ENCODE results near the gene MSLN. TPM values are rescaled to one million over a fixed set of nuclear protein-coding genes. Genes with fewer than 3 reads are reported as not detected.
A peak's percentile ranks its signal among the peaks of the same experiment; 100 is the strongest.

Gene MSLN
- polyA plus RNA-seq, 2 of the 4 experiments (the other 2 are of a cell fraction), result 2.4 to 3.6 TPM

GRCh38 chr16:719815-720446 is 40.6 kb upstream of the MSLN start (continued):
- TF ChIP-seq REST (IDR thresholded peaks at IDR 0.05) (no peak), RARB (CRISPR knock-in tag; IDR thresholded peaks at IDR 0.05) (0 out of 2 replicates have a peak, but pooled peaks have one; percentile 38), TFCP2L1 (CRISPR knock-in tag; IDR thresholded peaks at IDR 0.05) (peak; percentile 71; the same call in 1 of the 2 replicates), HDAC2 (IDR thresholded peaks at IDR 0.05) (no peak), CHD2 (IDR thresholded peaks at IDR 0.05; ENCODE audit: low read length, partially characterized antibody) (no peak), TP53 (CRISPR knock-in tag; IDR thresholded peaks at IDR 0.05) (peak; percentile 58; the same call in 1 of the 2 replicates), JUN (IDR thresholded peaks at IDR 0.05) (no peak), HOXB5 (CRISPR knock-in tag; IDR thresholded peaks at IDR 0.05) (no peak), SMC3 (IDR thresholded peaks at IDR 0.05) (no peak), HOXA7 (CRISPR knock-in tag; IDR thresholded peaks at IDR 0.05) (no peak), FOXS1 (CRISPR knock-in tag; IDR thresholded peaks at IDR 0.05) (no peak), FOSL2 (IDR thresholded peaks at IDR 0.05) (no peak), FOSL2 (CRISPR knock-in tag; IDR thresholded peaks at IDR 0.05) (no peak), ELK1 (IDR thresholded peaks at IDR 0.05; ENCODE audit: low read depth, low read length) (no peak), ZSCAN20 (CRISPR knock-in tag; IDR thresholded peaks at IDR 0.05) (no peak), E2F6 (IDR thresholded peaks at IDR 0.05; ENCODE audit: borderline replicate concordance, low read depth) (no peak), RNF2 (IDR thresholded peaks at IDR 0.05; ENCODE audit: borderline replicate concordance, low read depth) (no peak)

GRCh38 chr16:720447-720989 is 40.0 kb upstream of the MSLN start:
- peak overlapping the region; percentile 93 for H3K4me3 ChIP-seq
- H3K9me3 ChIP-seq, result no peaks in the 10 kb centered on the region
- peak overlapping the region; percentile 94 for H3K4me2 ChIP-seq
- WGBS (ENCODE audit: missing lambda C conversion rate), result 0% methylated on average over 3 of the region's 38 CpGs
- ATAC-seq (peak; percentile 32 to 66), FAIRE-seq (no peak), DNase-seq (ENCODE audit: low read depth in 1 of 2, low spot score in 1 of 2) (peak; percentile 72 to 84)
- ChIA-PET CTCF (interaction anchor here (0.6 to 28.0 kb wide), 7 partner anchors 6 to 139 kb away, joined by 3 to 656 read pairs (median 6); partner anchors contain the start of genes ANTKMT, CCDC78, CIAO3 and FBXL16), POLR2A (interaction anchor here (0.7 to 2.6 kb wide), 13 partner anchors 8 to 68 kb away, joined by 3 to 33 read pairs (median 6); partner anchors contain the start of genes CHTF18, CIAO3, RPUSD1 and STUB1)
- peak overlapping the region; percentile 98 to 99 for H3K27ac ChIP-seq
- peaks cover 49% of the 10 kb centered on the region for H3K4me1 ChIP-seq
- TF ChIP-seq NFE2L2 (conservative IDR thresholded peaks at IDR 0.05; ENCODE audit: low read length), result no peak
- no peak for TF ChIP-seq KDM5A (IDR thresholded peaks at IDR 0.05)
- TF ChIP-seq MYC (IDR thresholded peaks at IDR 0.05; ENCODE audit: borderline replicate concordance, low read length), result no peak
- TF ChIP-seq SMC3 (IDR thresholded peaks at IDR 0.05), result no peak
- no peak for TF ChIP-seq EHMT2 (IDR thresholded peaks at IDR 0.05; ENCODE audit: low read depth)
- peak; percentile 66 for TF ChIP-seq BHLHE40 (IDR thresholded peaks at IDR 0.05; ENCODE audit: low read depth, low read length)
- no peak for TF ChIP-seq ELK1 (IDR thresholded peaks at IDR 0.05; ENCODE audit: low read depth, low read length)
- TF ChIP-seq EP300 (IDR thresholded peaks at IDR 0.05), result no peak
- no peak for TF ChIP-seq JUNB (IDR thresholded peaks at IDR 0.05)
- TF ChIP-seq USF2 (IDR thresholded peaks at IDR 0.05), result no peak
- TF ChIP-seq EHF (CRISPR knock-in tag; IDR thresholded peaks at IDR 0.05), result no peak
- TF ChIP-seq FOXS1 (CRISPR knock-in tag; IDR thresholded peaks at IDR 0.05), result no peak
- no peak for TF ChIP-seq REST (IDR thresholded peaks at IDR 0.05)
- TF ChIP-seq RNF2 (IDR thresholded peaks at IDR 0.05; ENCODE audit: borderline replicate concordance, low read depth), result peak; percentile 78; the same call in 1 of the 2 replicates
- no peak for TF ChIP-seq RARB (CRISPR knock-in tag; IDR thresholded peaks at IDR 0.05)
- no peak for TF ChIP-seq HDAC2 (IDR thresholded peaks at IDR 0.05)
